ENCODE measurements around the gene HIKESHI.

DNA sequence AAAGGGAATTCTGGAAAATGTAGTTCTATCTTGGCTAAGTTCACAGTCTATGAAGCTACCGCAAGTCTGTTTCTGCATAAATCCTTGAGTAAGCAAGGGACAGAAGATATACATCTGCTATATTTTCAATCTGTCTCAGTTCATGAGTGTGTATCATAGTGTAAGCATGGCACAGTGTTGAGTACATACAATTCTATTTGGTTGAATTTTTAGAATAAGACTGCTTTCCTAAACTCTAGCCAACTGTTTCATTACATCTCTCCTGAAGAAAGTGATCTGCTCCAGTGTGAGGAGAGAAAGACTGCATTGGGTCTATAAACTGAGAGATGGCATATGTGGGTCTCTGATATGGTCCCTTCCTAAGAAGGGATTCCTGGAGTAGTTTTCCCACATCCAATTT, 70.0 kb downstream of the HIKESHI start:
- TF ChIP-seq, protein P1, sequence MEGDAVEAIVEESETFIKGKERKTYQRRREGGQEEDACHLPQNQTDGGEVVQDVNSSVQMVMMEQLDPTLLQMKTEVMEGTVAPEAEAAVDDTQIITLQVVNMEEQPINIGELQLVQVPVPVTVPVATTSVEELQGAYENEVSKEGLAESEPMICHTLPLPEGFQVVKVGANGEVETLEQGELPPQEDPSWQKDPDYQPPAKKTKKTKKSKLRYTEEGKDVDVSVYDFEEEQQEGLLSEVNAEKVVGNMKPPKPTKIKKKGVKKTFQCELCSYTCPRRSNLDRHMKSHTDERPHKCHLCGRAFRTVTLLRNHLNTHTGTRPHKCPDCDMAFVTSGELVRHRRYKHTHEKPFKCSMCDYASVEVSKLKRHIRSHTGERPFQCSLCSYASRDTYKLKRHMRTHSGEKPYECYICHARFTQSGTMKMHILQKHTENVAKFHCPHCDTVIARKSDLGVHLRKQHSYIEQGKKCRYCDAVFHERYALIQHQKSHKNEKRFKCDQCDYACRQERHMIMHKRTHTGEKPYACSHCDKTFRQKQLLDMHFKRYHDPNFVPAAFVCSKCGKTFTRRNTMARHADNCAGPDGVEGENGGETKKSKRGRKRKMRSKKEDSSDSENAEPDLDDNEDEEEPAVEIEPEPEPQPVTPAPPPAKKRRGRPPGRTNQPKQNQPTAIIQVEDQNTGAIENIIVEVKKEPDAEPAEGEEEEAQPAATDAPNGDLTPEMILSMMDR (IDR thresholded peaks at IDR 0.05): no peak
- TF ChIP-seq ZFX (IDR thresholded peaks at IDR 0.05; ENCODE audit: borderline replicate concordance): no peak

Data from 22Rv1 (cell line).